ENCODE results near the gene TRPM2.

- TF ChIP-seq CTCF (IDR thresholded peaks at IDR 0.05), result no peak
- TF ChIP-seq ZFX (IDR thresholded peaks at IDR 0.05; ENCODE audit: borderline replicate concordance), result no peak
Measured at GRCh38 chr21:44402323-44403105, 49.1 kb downstream of the TRPM2 start.
